HEK293 (cell line): ENCODE data around the gene CEP295NL.

ENCODE experiments used
- CTCF ChIA-PET: fragments of 350-600 bp; formaldehyde crosslinking; extraction: SDS; loops from one replicate; lab custom pipeline; 2021; ENCODE audit warnings: antibody characterized with exemption; lab: Yijun Ruan, JAX
- POLR2A ChIA-PET: fragments of 300-600 bp; formaldehyde crosslinking; extraction: SDS; loops from one replicate; lab custom pipeline; 2020; ENCODE audit warnings: antibody characterized with exemption, inconsistent platforms; lab: Yijun Ruan, JAX
- H3K27ac ChIP-seq: fragments of 200-500 bp; sonication (Bioruptor generic); 2 replicates; pipeline ENCODE4 v1.5.1; 2014; ENCODE audit warnings: low read depth, low read length, control low read depth, inconsistent platforms; ENCODE audit errors: extremely low read depth
- H3K36me3 ChIP-seq, 2 experiments: fragments of 200-500 bp in 1 of 2; sonication (Bioruptor generic) in 1 of 2; 1 replicate in 1 of 2; 2 replicates in 1 of 2; pipeline ENCODE4 v1.5.1; 2014 to 2017; ENCODE audit warnings: inconsistent platforms in 2 of 2, low read length in 2 of 2; ENCODE audit not compliant: control insufficient read depth in 2 of 2, insufficient read depth in 1 of 2
- H3K4me1 ChIP-seq: fragments of 200-500 bp; sonication (Bioruptor generic); 2 replicates; pipeline ENCODE4 v1.5.1; 2014; ENCODE audit warnings: mild to moderate bottlenecking, low read length, inconsistent platforms; ENCODE audit not compliant: control insufficient read depth, insufficient read depth
- H3K4me3 ChIP-seq: 2 replicates; pipeline ENCODE4 v1.5.1; 2011; ENCODE audit warnings: low read depth, mild to moderate bottlenecking, control low read depth, low read length, moderate library complexity
- H3K9me3 ChIP-seq: fragments of 200-500 bp; sonication (Bioruptor generic); 2 replicates; pipeline ENCODE4 v1.5.1; 2014; ENCODE audit warnings: low read depth, low read length, inconsistent platforms; ENCODE audit not compliant: control insufficient read depth, insufficient read depth
- AEBP2 ChIP-seq: fragments of 450-650 bp; formaldehyde crosslinking; IDR thresholded peaks from 2 replicates; pipeline ENCODE4 v1.5.1; 2016; ENCODE audit warnings: missing biosample characterization, missing genetic modification characterization, borderline replicate concordance
- EGR2 ChIP-seq: fragments of 450-650 bp; formaldehyde crosslinking; IDR thresholded peaks from 2 replicates; pipeline ENCODE4 v1.5.1; 2016; ENCODE audit warnings: low read depth, missing biosample characterization, missing genetic modification characterization
- KLF7 ChIP-seq: fragments of 450-650 bp; formaldehyde crosslinking; IDR thresholded peaks from 2 replicates; pipeline ENCODE4 v1.5.1; 2016; ENCODE audit warnings: missing biosample characterization, missing genetic modification characterization, borderline replicate concordance
- SP7 ChIP-seq: fragments of 450-650 bp; formaldehyde crosslinking; IDR thresholded peaks from 2 replicates; pipeline ENCODE4 v1.5.1; 2016; ENCODE audit warnings: missing biosample characterization, missing genetic modification characterization
- ZBTB10 ChIP-seq: fragments of 450-650 bp; formaldehyde crosslinking; IDR thresholded peaks from 2 replicates; pipeline ENCODE4 v1.5.1; 2016; ENCODE audit warnings: missing biosample characterization, missing genetic modification characterization
- ZBTB49 ChIP-seq: fragments of 450-650 bp; formaldehyde crosslinking; IDR thresholded peaks from 2 replicates; pipeline ENCODE4 v1.5.1; 2016; ENCODE audit warnings: missing biosample characterization, missing genetic modification characterization, low read depth
- ZBTB8A ChIP-seq: fragments of 450-650 bp; formaldehyde crosslinking; IDR thresholded peaks from 2 replicates; pipeline ENCODE4 v1.5.1; 2016; ENCODE audit warnings: missing biosample characterization, missing genetic modification characterization
- ZEB2 ChIP-seq: fragments of 450-650 bp; formaldehyde crosslinking; IDR thresholded peaks from 2 replicates; pipeline ENCODE4 v1.5.1; 2016; ENCODE audit warnings: missing biosample characterization, missing genetic modification characterization
- ZNF121 ChIP-seq: fragments of 450-650 bp; formaldehyde crosslinking; IDR thresholded peaks from 2 replicates; pipeline ENCODE4 v1.5.1; 2016; ENCODE audit warnings: missing biosample characterization, missing genetic modification characterization
- ZNF138 ChIP-seq: fragments of 450-650 bp; formaldehyde crosslinking; IDR thresholded peaks from 2 replicates; pipeline ENCODE4 v1.5.1; 2016; ENCODE audit warnings: missing biosample characterization, missing genetic modification characterization, borderline replicate concordance
- ZNF174 ChIP-seq: fragments of 450-650 bp; formaldehyde crosslinking; IDR thresholded peaks from 2 replicates; pipeline ENCODE4 v1.5.0; 2017; ENCODE audit warnings: missing biosample characterization, mild to moderate bottlenecking, missing genetic modification characterization
- ZNF311 ChIP-seq: fragments of 450-650 bp; formaldehyde crosslinking; IDR thresholded peaks from 2 replicates; pipeline ENCODE4 v1.5.1; 2017; ENCODE audit warnings: missing biosample characterization, missing genetic modification characterization, borderline replicate concordance
- ZNF398 ChIP-seq: fragments of 450-650 bp; formaldehyde crosslinking; IDR thresholded peaks from 2 replicates; pipeline ENCODE4 v1.5.1; 2017; ENCODE audit warnings: missing biosample characterization, missing genetic modification characterization
- ZNF404 ChIP-seq: fragments of 450-650 bp; formaldehyde crosslinking; IDR thresholded peaks from 2 replicates; pipeline ENCODE4 v1.5.1; 2017; ENCODE audit warnings: missing biosample characterization, missing genetic modification characterization
- ZSCAN18 ChIP-seq: fragments of 450-650 bp; formaldehyde crosslinking; IDR thresholded peaks from 2 replicates; pipeline ENCODE4 v1.5.1; 2016; ENCODE audit warnings: missing biosample characterization, missing genetic modification characterization
- ZSCAN23 ChIP-seq: fragments of 450-650 bp; formaldehyde crosslinking; IDR thresholded peaks from 2 replicates; pipeline ENCODE4 v1.5.1; 2016; ENCODE audit warnings: missing biosample characterization, missing genetic modification characterization
- ZSCAN4 ChIP-seq: fragments of 450-650 bp; formaldehyde crosslinking; IDR thresholded peaks from 2 replicates; pipeline ENCODE4 v1.5.1; 2017; ENCODE audit warnings: missing biosample characterization, missing genetic modification characterization
- TF ChIP-seq, protein P1 (sequence below): fragments of 450-650 bp; formaldehyde crosslinking; IDR thresholded peaks from 2 replicates; pipeline ENCODE4 v1.5.1; 2016; ENCODE audit warnings: missing biosample characterization, missing genetic modification characterization
- TF ChIP-seq, protein P2 (sequence below): fragments of 450-650 bp; formaldehyde crosslinking; IDR thresholded peaks from 2 replicates; pipeline ENCODE4 v1.5.1; 2016; ENCODE audit warnings: missing biosample characterization, missing genetic modification characterization

CEP295NL gene

GRCh38 chr17:78840780-78841611 lies 62.0 kb downstream of the CEP295NL start, which contains the start of gene USP36:
USP36 (minus strand) TSS chr17:78840814; CDS start chr17:78836363, 4,451 bp downstream.
- ChIA-PET POLR2A (interaction anchor here (0.9 to 1.2 kb wide), 8 partner anchors 13 to 169 kb away, joined by 3 to 4 read pairs (median 3); partner anchors contain the start of gene CANT1), CTCF (interaction anchor here (0.6 to 1.2 kb wide), 4 partner anchors 20 to 344 kb away, joined by 3 to 5 read pairs (median 3); no protein-coding TSS in a partner anchor)
- Histone ChIP-seq H3K27ac (peak within 1 kb of the TSS; percentile 87), H3K36me3 (peaks cover 19 to 23% of the 10 kb centered on the region in 2 experiments), H3K4me3 (peak within 1 kb of the TSS; percentile 87), H3K4me1 (peaks cover 8% of the 10 kb centered on the region; the same call in 1 of the 2 replicates), H3K9me3 (no peaks in the 10 kb centered on the region)
- no peak for TF ChIP-seq ZSCAN18 (tag by site-specific recombination)
- TF ChIP-seq ZBTB8A (tag by site-specific recombination) = peak; percentile 65
- peak; percentile 76; the same call in 1 of the 2 replicates for TF ChIP-seq KLF7
- TF ChIP-seq ZBTB10 (tag by site-specific recombination) = peak; percentile 79
- TF ChIP-seq ZBTB49 (tag by site-specific recombination) = no peak
- TF ChIP-seq ZSCAN23 (tag by site-specific recombination) = peak; percentile 66; the same call in 1 of the 2 replicates
- no peak for TF ChIP-seq ZNF404 (tag by site-specific recombination)
- no peak for TF ChIP-seq ZNF311 (tag by site-specific recombination)
- peak; percentile 94 for TF ChIP-seq SP7
- no peak for TF ChIP-seq ZNF138 (tag by site-specific recombination)
- peak; percentile 72 for TF ChIP-seq ZNF398 (tag by site-specific recombination)
- no peak; the same call in 1 of the 2 replicates for TF ChIP-seq ZSCAN4 (tag by site-specific recombination)
- no peak for TF ChIP-seq ZNF121 (tag by site-specific recombination)
- no peak for TF ChIP-seq ZNF174 (tag by site-specific recombination)
- TF ChIP-seq, protein P1, sequence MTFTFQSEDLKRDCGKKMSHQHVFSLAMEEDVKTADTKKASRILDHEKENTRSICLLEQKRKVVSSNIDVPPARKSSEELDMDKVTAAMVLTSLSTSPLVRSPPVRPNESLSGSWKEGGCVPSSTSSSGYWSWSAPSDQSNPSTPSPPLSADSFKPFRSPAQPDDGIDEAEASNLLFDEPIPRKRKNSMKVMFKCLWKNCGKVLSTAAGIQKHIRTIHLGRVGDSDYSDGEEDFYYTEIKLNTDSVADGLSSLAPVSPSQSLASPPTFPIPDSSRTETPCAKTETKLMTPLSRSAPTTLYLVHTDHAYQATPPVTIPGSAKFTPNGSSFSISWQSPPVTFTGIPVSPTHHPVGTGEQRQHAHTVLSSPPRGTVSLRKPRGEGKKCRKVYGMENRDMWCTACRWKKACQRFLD (tag by site-specific recombination) = 0 out of 2 replicates have a peak, but pooled peaks have one; percentile 42
- no peak for TF ChIP-seq AEBP2 (tag by site-specific recombination)
- TF ChIP-seq, protein P2, sequence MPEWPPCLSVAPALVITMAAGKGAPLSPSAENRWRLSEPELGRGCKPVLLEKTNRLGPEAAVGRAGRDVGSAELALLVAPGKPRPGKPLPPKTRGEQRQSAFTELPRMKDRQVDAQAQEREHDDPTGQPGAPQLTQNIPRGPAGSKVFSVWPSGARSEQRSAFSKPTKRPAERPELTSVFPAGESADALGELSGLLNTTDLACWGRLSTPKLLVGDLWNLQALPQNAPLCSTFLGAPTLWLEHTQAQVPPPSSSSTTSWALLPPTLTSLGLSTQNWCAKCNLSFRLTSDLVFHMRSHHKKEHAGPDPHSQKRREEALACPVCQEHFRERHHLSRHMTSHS (tag by site-specific recombination) = no peak
- TF ChIP-seq EGR2 = peak; percentile 72
- peak; percentile 99 for TF ChIP-seq ZEB2
